HEK293T (cell line): Measurements from ENCODE around the gene BANK1.

Experiments used
- CTCF ChIA-PET: fragments of 350-600 bp; formaldehyde crosslinking; extraction: SDS; loops from one replicate; lab custom pipeline; 2021; ENCODE audit warnings: antibody characterized with exemption, inconsistent platforms; lab: Yijun Ruan, JAX
- POLR2A ChIA-PET: fragments of 350-600 bp; formaldehyde crosslinking; extraction: SDS; loops from one replicate; lab custom pipeline; 2020; ENCODE audit warnings: antibody characterized with exemption, inconsistent platforms; lab: Yijun Ruan, JAX
- DNase-seq: peaks from one replicate; pipeline ENCODE4 v3.0.0; 2012; ENCODE audit warnings: mixed read lengths; ENCODE audit errors: extremely low spot score
- ARNT ChIP-seq: fragments of 450-650 bp; IDR thresholded peaks from 2 replicates; pipeline ENCODE4 v1.6.1; 2017; ENCODE audit warnings: mild to moderate bottlenecking
- BHLHE40 ChIP-seq: fragments of 450-650 bp; IDR thresholded peaks from 2 replicates; pipeline ENCODE4 v1.6.1; 2016; ENCODE audit warnings: mild to moderate bottlenecking, moderate library complexity, borderline replicate concordance
- CTBP1 ChIP-seq: fragments of 450-650 bp; IDR thresholded peaks from 2 replicates; pipeline ENCODE4 v1.6.1; 2016; ENCODE audit warnings: borderline replicate concordance
- ELF4 ChIP-seq: fragments of 450-650 bp; IDR thresholded peaks from 2 replicates; pipeline ENCODE4 v1.6.1; 2017; ENCODE audit warnings: antibody characterized with exemption
- FOXA1 ChIP-seq: fragments of 450-650 bp; IDR thresholded peaks from 2 replicates; pipeline ENCODE4 v1.6.1; 2016; ENCODE audit warnings: mild to moderate bottlenecking
- FOXK2 ChIP-seq: fragments of 450-650 bp; IDR thresholded peaks from 2 replicates; pipeline ENCODE4 v1.6.1; 2016; ENCODE audit warnings: mild to moderate bottlenecking
- FOXM1 ChIP-seq: fragments of 450-650 bp; IDR thresholded peaks from 2 replicates; pipeline ENCODE4 v1.6.1; 2017; ENCODE audit warnings: mild to moderate bottlenecking, borderline replicate concordance
- HDGF ChIP-seq: fragments of 450-650 bp; IDR thresholded peaks from 2 replicates; pipeline ENCODE4 v1.6.1; 2017; ENCODE audit warnings: antibody characterized with exemption, borderline replicate concordance
- L3MBTL2 ChIP-seq: fragments of 450-650 bp; conservative IDR thresholded peaks from 2 replicates; pipeline ENCODE4 v1.6.1; 2016; ENCODE audit warnings: mild to moderate bottlenecking
- LEF1 ChIP-seq: fragments of 450-650 bp; IDR thresholded peaks from 2 replicates; pipeline ENCODE4 v1.6.1; 2017; ENCODE audit warnings: mild to moderate bottlenecking, borderline replicate concordance
- NFRKB ChIP-seq: fragments of 450-650 bp; IDR thresholded peaks from 2 replicates; pipeline ENCODE4 v1.6.1; 2016; ENCODE audit warnings: mild to moderate bottlenecking, moderate library complexity
- SP1 ChIP-seq: fragments of 450-650 bp; IDR thresholded peaks from 2 replicates; pipeline ENCODE4 v1.6.1; 2017
- SUZ12 ChIP-seq: fragments of 450-650 bp; IDR thresholded peaks from 2 replicates; pipeline ENCODE4 v1.6.1; 2016; ENCODE audit warnings: mild to moderate bottlenecking
- TARDBP ChIP-seq: fragments of 450-650 bp; IDR thresholded peaks from 2 replicates; pipeline ENCODE4 v1.6.1; 2016
- ZNF384 ChIP-seq: fragments of 450-650 bp; IDR thresholded peaks from 2 replicates; pipeline ENCODE4 v1.6.1; 2016
- TF ChIP-seq, protein P1 (sequence below): fragments of 450-650 bp; IDR thresholded peaks from 2 replicates; pipeline ENCODE4 v1.6.1; 2016

BANK1 gene

DNA sequence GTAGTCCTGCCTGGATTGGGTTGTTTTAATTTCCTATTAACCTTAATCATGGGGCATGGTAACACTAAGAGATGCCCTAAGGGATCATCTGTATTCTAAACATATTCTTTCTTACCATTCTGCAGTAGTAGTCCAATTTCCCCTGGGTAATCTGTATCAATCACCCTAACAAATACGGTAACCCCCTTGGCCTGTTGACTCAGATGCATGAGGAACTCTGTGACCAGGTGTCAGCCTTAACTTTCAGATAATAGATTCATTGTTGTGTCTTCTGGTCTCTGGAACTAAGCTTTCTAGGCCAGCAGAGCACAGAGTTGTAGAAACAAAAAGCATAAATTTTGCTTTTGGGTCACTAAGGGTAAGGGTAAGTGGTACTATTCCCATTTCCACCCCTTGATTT is 13.1 kb upstream of the BANK1 start:
- CTCF ChIA-PET = interaction anchor here (0.6 kb wide), 1 partner anchor 67 kb away, joined by 9 read pairs; no protein-coding TSS in a partner anchor

DNA sequence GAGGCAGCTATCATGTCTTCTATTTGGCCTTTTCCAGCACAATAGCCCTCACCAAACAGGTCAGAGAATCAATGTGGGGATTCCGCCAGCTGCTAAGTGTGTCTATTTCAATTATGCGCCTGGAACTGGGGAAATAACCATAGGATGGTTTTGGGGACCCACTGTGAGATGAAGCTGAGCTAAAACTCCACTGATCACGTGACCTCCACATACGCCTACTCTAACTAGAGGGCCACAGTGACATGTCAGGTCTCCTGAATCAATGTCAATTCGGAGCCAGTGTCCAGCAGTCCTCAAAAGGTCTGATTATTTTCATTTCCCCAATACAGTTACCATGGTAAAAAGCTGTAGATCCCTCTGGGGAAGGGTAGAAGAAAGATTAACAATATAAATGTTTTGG is 10.2 kb upstream of the BANK1 start:
- POLR2A ChIA-PET = no interaction called here
- CTCF ChIA-PET = no interaction called here
- TF ChIP-seq TARDBP (no peak), ELF4 (no peak), FOXA1 (no peak), FOXK2 (no peak), LEF1 (no peak), ARNT (no peak), L3MBTL2 (no peak), BHLHE40 (no peak), ZNF384 (no peak), NFRKB (no peak), SP1 (no peak), SUZ12 (no peak), CTBP1 (no peak), HDGF (no peak), FOXM1 (no peak)
- TF ChIP-seq, protein P1, sequence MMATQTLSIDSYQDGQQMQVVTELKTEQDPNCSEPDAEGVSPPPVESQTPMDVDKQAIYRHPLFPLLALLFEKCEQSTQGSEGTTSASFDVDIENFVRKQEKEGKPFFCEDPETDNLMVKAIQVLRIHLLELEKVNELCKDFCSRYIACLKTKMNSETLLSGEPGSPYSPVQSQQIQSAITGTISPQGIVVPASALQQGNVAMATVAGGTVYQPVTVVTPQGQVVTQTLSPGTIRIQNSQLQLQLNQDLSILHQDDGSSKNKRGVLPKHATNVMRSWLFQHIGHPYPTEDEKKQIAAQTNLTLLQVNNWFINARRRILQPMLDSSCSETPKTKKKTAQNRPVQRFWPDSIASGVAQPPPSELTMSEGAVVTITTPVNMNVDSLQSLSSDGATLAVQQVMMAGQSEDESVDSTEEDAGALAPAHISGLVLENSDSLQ = no peak
- DNase-seq = no peak

More for the DNA sequence above, 13.1 kb upstream of the BANK1 start:
- POLR2A ChIA-PET = no interaction called here
- no peak for DNase-seq
- TF ChIP-seq HDGF = no peak
- TF ChIP-seq NFRKB = no peak
- TF ChIP-seq CTBP1 = no peak
- TF ChIP-seq BHLHE40 = no peak
- TF ChIP-seq ARNT = no peak
- TF ChIP-seq ELF4 = no peak
- no peak for TF ChIP-seq FOXM1
- TF ChIP-seq L3MBTL2 = no peak
- no peak for TF ChIP-seq FOXA1
- no peak for TF ChIP-seq SP1
- no peak for TF ChIP-seq TARDBP
- no peak for TF ChIP-seq SUZ12

DNA sequence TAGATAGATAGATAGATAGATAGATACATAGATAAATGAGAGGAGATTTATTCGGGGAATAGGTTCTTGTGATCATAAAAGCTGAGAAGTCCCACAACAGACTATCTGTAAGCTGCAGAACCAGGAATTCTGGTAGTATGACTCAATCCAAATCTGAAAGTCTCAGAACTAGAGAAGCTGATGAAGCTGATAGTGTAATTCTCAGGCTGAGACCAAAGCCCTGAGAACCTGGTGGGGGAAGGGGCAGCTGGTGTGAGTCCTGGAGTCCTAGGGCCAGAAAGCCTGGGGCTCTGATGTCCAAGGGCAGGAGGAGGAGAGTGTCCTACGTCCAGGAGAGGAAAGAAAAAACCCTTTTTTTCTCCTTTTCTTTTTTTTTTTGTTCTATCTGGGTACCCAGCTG is 8.0 kb upstream of the BANK1 start:
- CTCF ChIA-PET = no interaction called here
- TF ChIP-seq FOXK2 (no peak), NFRKB (no peak), L3MBTL2 (no peak), ELF4 (no peak), ZNF384 (no peak), SUZ12 (no peak), LEF1 (no peak), CTBP1 (no peak), HDGF (no peak), BHLHE40 (no peak), ARNT (no peak), TARDBP (no peak), SP1 (no peak), FOXA1 (no peak), FOXM1 (no peak)
- TF ChIP-seq, protein P1 = no peak

DNA sequence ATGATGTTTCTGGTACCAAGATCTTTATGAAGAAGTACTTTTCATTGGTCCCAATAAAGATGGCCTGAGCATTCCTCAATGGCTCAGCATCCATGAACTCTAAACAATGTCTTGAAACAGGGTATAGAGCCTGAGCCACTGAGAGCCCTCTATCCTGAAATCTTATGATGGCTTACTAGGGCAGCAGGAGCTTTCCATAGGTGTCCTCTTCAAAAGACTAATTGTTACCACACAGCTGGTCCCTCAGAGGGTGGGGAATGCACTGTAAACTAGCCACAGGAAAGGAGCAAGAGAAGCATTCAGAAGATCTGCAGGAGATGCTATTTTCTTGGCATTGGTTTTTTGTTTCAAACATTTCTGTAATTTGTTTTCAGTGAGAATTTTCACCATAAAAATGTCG is 5.6 kb upstream of the BANK1 start:
- TF ChIP-seq NFRKB = no peak
- ChIA-PET POLR2A (no interaction called here), CTCF (no interaction called here)
- DNase-seq = no peak

More for the DNA sequence above, 8.0 kb upstream of the BANK1 start:
- POLR2A ChIA-PET = no interaction called here
- no peak for DNase-seq

DNA sequence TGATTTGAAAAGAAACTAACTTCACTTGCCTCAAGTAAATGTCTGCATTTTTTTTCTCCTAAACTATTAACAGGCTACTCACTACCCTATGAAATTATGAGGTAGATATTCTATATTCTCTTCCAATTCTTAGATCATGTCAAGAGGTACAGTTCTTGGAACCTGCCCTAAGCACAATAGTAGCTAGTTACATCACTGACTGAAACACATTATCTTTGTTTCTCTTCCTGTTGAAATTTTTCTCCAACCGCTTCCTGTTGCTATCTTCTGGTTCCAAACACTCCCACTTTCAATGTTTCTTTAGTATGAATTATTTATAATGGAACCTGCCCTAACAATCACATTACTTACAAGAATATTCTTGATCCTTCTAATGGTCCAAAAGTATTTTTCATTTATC is 5.0 kb upstream of the BANK1 start:
- CTCF ChIA-PET = no interaction called here
- POLR2A ChIA-PET = no interaction called here
- no peak for TF ChIP-seq CTBP1
- TF ChIP-seq LEF1 = no peak
- TF ChIP-seq TARDBP = no peak
- no peak for TF ChIP-seq HDGF
- no peak for TF ChIP-seq ARNT
- no peak for TF ChIP-seq BHLHE40
- TF ChIP-seq SUZ12 = no peak
- no peak for TF ChIP-seq NFRKB
- no peak for TF ChIP-seq SP1
- no peak for TF ChIP-seq FOXM1
- TF ChIP-seq ZNF384 = no peak
- TF ChIP-seq, protein P1 = no peak
- no peak for TF ChIP-seq FOXA1
- TF ChIP-seq ELF4 = no peak
- TF ChIP-seq L3MBTL2 = no peak
- no peak for DNase-seq

DNA sequence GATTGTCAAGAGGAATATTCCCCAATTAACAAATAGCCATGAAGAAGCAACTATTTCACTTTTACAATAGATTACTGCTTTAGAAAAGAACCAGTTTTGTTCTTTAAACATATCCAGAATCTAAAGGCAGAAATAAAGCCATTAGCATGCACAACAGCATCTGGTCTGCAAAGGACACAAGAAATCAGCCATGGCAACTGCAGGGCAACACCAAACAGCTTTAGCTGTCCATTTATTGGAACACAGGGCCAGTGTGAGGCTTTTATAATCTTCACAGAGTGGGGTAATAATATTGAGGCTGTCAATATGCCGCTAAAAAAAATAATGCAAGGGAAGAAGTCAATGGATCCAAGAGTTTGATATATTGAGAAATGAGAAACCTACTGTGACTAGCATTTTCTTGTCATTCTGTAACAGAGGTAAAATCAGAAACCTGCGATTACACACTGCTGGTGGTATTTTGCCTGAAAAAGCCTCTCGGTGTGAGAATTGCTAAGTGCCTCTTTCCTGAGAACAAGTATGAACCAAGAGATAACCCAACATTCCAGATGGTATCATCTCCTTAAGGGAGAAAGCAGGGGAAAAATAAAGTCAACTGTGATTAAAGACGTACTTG is 2.7 kb upstream of the BANK1 start:
- DNase-seq = no peak
- CTCF ChIA-PET = no interaction called here
- TF ChIP-seq LEF1 (no peak), ARNT (no peak), ZNF384 (no peak), L3MBTL2 (no peak), FOXK2 (no peak), FOXM1 (no peak), NFRKB (no peak), SUZ12 (no peak), CTBP1 (no peak), FOXA1 (no peak), TARDBP (no peak), ELF4 (no peak), BHLHE40 (no peak), SP1 (no peak), HDGF (no peak)
- TF ChIP-seq, protein P1 = no peak
- POLR2A ChIA-PET = no interaction called here
